Measurements from ENCODE around the gene ACADS.

ACADS gene

DNA sequence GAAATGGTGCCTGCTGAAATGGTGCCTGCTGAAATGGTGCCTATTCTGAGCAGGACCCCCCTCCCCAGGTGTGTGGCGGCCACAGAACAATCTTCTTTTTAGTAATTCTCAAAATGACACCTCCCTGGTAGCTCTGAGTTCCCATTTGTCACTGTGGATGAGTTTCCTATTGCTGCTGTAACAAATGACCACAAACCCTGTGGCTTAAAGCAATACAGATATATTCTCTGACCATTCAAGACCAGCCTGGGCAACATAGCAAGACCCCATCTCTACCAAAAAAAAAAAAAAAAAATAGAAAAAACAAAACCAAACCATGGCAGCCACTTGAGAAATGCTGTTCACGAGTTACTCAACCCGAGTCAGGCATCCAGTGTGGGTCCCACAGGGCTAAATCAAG, 7.9 kb downstream of the ACADS start:
- DNase-seq = no peak

DNA sequence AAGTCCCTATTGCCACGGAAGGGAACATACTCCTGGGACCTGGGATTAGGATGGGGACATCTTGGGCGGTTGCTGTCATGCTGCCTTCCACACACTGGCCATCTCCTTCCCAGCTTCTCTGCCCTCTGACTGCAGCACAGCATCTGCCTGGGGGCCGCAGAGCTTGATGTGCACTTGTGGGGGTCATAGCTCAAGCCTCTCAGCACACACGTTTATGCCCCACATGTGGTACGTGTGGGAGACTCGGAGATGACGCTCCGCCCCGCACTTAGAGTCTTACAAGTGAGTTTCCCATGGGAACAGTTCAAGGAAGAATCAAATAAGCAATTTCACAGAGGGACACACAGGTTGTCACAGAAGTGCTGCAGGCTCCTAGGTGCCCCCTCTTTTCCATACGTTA, 8.6 kb downstream of the ACADS start:
- DNase-seq = no peak

DNA sequence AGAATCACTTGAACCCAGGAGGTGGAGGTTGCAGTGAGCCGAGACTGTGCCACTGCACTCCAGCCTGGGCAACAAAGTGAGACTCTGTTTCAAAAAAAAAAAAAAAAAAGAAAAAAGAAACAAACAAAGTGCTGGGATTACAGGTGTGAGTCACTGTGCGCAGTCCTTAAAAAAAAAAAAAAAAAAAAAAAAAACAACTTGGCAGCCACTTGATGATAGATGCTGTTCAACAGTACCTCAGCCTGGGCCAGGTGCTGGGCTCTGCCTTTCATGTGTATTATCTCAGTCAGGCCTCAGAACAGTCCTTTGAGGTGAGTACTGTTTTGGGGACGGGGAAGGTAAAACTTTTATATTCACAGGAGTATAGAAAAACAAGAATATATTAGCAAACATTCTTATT, 9.6 kb downstream of the ACADS start:
- no peak for DNase-seq

DNA sequence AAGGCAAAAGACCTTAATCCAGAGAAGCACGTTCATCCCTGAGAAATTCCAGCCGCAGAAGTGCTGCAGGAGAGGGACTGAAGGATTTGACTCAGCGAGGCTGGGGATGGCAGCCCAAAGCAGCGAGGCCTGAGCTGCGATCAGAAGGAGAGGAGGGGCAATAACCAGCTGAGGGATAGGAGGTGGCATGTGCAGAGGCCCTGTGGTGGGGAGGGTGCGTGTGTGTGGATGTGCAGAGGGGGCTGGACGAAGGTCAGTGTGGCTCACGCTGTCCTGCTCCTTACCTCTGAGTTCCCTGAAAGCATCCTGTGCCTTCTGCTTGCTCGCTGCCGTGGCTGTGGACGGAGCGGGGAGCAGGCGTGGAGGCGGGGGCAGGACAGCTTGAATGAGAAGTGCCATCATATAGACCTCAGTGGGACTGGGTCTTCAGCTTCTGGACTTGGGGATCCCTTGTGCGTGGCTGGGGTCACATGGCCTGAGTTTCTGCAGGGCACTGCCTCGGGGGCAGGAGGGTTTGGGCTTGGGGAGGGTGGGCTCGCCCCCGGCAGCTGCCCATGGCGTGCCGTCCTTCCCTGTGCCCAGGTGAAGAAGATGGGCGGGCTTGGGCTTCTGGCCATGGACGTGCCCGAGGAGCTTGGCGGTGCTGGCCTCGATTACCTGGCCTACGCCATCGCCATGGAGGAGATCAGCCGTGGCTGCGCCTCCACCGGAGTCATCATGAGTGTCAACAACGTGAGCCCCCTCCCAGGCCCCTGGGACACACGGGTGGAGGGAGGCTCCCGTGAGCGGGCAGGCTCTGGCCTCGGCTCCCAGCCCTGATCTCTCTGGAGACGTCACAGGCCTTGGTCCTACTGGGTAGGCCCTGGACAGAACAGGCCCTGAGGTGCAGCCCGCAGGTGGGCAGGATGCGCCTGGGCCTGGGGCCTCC, 11.0 kb downstream of the ACADS start:
- DNase-seq = no peak

DNA sequence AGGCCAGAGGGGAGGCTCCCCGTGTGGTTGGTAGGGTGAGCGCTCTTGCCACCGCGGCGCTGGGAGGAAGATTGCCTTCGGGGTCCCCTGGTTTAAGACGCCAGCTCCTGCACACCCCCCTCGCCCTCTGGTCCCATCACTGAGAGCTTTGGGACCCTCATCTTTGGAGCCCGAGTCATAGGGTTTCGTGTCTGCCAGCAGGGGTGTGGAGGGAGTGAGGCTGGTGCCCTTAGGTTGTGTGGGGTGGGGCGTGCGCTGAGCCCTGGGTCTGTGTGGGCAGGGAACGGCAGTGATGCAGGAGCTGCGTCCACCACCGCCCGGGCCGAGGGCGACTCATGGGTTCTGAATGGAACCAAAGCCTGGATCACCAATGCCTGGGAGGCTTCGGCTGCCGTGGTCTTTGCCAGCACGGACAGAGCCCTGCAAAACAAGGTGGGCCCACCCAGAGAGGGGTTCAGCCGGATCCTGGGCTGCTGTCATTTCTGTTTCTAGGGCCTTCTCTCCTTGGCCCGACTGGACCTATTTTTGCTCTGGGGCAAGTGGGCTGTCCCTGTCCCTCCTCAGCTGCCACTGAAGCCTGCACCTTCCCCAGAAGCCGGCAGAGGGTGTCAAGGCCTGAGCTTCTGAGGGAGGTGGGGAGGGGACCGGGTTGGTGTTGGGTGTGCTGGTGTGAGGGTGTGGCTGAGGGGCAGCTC, 12.1 kb downstream of the ACADS start:
- no peak for DNase-seq

DNA sequence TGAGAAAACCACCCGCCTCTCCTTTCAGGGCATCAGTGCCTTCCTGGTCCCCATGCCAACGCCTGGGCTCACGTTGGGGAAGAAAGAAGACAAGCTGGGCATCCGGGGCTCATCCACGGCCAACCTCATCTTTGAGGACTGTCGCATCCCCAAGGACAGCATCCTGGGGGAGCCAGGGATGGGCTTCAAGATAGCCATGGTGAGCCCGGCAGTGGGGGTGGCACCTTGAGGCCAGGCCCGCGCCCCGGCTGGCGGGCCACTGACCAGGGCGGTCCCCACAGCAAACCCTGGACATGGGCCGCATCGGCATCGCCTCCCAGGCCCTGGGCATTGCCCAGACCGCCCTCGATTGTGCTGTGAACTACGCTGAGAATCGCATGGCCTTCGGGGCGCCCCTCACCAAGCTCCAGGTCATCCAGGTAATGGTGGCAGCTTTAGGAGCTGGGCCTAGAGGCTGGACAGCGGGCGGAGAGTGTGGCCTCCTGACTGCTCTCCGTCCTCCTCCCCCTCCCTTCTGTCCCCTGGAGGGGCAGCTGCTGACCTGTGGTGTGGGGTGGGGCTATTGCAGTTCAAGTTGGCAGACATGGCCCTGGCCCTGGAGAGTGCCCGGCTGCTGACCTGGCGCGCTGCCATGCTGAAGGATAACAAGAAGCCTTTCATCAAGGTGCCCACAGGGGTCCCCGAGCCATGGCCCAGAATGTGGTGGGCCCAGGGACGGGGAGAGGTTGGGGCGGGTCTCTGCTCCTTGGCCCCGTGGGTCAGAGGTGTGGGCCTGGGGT, 12.8 kb downstream of the ACADS start:
- no peak for DNase-seq

DNA sequence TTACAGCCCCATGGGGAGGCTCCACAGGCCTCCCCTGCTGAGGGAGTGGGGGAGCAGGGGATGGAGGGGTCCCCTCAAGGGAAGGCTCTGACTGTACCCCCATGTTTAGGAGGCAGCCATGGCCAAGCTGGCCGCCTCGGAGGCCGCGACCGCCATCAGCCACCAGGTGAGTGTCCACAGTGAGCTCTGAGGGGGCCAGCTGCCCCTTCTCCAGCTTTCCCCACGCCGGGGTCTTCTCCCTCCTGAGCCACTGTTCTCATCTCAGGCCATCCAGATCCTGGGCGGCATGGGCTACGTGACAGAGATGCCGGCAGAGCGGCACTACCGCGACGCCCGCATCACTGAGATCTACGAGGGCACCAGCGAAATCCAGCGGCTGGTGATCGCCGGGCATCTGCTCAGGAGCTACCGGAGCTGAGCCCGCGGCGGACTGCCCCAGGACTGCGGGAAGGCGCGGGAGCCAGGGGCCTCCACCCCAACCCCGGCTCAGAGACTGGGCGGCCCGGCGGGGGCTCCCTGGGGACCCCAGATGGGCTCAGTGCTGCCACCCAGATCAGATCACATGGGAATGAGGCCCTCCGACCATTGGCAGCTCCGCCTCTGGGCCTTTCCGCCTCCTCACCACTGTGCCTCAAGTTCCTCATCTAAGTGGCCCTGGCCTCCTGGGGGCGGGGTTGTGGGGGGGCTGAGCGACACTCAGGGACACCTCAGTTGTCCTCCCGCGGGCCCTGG, 13.6 kb downstream of the ACADS start:
- no peak for DNase-seq

DNA sequence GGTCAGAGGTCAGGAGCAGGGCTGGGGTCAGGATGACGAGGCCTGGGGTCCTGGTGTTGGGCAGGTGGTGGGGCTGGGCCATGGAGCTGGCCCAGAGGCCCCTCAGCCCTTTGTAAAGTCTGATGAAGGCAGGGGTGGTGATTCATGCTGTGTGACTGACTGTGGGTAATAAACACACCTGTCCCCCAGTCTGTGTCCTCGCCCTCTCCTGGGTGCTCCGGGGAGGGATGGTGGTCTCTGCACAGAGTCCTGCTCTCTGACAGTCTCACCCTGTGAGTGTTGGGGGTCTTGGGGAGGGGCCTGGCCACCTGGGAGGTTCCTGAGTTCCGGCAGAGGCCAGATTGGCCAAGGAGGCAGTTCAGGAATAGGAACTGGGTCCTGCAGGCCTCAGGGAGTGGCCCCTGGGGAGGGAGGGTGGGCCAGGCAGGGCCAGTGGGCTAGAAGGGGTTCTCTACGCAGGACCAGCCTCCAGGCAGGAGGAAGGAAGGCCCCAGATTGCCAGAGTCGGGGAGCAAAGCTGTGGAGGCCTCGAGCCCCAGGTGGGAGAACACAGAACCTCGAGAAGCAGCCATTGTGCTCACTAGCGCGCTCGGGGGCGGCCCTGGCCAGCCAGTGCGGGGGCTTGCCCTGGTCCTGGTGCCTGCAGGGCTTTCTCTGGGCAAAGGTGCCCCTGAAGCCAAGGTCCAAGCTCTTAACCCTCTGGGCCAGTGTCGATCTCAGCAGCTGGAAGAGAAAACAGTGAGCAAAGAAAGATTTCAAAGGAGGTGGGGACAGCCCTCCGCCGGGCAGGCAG, 14.4 kb downstream of the ACADS start:
- DNase-seq = no peak

DNA sequence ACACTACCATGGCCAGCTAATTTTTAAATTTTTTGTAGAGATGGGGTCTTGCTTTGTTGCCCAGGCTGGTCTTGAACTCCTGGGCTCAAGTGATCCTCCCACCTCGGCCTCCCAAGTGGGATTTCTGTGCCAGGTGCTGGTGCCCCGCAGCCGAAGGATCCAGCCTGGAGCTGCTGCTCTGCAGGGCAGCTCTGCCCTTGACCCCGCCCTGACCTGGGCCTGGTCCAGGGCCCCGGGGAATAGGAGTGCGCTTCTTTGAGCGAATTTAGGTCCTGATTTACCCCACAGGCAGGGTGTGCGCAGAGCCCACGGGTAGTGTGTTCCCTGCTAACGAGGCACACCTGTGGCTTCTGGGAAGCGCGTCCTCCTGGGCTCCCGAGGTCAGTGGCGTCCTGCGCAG, 15.2 kb downstream of the ACADS start:
- no peak for DNase-seq

DNA sequence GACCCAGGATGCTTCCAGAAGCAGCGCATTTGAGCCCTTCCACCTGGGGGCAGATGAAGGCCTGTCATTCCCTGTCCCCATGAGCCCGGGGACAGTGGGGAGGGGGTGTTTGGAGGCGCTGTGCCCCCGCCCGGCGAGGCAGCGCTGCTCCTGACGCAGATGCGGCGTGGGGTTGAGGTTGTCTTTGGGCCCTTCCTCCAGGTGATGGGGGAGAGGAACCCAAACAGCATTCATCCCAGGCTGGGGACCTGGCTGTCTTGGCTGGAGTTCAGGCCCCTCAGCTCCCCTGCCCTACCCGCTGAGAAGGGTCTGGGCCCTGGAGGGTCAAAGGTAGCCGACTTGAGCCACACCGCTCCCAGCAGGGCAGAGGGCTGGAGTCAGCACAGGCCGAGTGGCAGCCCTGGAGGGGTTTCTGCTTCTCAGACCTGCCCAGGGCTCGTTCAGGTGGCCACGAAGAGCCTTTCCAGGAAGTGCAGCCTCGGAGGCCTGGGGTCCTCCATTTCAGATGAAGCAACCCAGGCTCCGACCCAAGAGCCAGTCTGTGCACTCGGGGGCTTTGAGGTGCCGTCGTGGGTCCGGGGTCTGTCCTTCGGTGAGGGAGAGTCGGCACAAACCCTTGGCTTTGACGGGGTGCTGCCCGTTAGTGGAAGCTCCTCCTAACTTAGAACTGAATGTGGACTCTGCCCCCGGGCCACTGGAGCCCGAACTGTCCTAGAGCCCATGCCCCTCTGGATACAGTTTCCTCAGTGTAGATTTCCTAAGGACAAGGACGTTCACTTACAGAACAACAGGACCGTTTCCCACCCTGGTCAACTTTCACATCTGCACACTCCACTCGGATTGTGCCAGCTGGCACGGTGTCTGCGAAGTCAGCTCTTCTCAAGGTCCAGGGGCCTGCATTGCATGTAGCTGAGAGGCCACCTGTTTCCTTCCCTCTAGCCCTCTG, 16.1 kb downstream of the ACADS start:
- DNase-seq = no peak

DNA sequence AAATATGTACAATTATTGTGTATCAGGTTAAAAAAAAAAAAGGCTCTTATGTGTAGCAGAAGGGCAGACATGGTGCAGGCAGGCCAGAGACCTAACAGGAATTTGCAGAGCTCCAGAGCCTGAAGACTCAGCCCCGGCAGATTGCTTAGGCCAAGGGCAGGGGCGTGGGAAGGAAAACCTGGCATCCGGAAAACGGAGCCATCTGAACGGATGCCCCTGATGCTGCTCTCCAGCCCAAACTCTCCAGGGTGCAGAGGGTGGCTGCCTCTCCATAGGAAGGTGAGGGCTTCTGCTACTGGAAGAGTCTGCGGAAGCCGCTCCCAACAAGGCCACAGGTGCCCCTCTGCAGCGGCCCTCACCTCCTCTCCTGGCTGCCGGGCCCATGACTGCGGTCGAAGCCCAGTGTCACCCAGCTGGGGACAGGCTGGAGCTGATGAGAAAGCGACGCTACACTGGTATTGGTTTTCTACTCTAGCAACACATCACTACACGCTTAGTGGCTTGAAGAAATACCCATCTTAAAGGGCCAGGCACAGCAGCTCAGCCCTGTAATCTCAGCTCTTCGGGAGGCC, 19.4 kb downstream of the ACADS start:
- DNase-seq = no peak

DNA sequence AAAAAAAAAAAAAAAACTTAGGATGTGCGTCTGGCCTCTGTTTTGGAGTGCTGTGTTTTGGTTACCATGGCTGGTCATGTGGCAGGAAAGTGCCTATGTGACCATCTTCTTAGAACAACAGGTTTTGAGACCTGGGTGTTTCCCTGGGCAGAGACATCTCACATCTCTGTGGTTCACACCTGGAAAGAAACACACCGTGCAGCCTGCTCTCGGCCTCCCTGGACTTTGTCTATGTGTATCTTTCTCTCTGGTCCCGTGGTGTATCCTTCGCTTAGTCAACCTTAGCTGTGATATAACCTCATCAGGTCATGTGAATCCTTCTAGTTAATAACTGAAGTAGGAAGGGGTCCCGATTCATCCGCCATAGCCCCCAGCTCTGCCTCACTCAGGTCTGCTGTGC, 22.6 kb downstream of the ACADS start:
- DNase-seq = no peak

DNA sequence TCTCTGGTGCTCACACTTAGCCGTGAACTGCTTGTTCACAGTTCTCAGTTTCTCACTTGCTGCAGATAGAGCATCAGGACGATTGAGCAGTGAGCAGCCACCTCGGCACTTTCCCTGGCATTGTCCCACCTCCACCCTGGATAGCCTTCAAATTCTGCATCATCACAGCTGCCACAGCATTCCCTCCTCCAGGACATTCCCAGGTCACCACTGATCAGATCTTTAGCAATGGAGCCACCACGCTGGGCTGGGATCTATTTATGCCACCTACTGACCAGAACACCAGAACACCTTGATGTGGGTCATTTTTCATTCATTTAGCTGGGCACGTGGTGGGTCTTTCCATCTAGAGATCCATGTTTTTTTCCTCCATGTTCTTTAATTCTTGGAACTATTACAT, 23.6 kb downstream of the ACADS start:
- DNase-seq = no peak

DNA sequence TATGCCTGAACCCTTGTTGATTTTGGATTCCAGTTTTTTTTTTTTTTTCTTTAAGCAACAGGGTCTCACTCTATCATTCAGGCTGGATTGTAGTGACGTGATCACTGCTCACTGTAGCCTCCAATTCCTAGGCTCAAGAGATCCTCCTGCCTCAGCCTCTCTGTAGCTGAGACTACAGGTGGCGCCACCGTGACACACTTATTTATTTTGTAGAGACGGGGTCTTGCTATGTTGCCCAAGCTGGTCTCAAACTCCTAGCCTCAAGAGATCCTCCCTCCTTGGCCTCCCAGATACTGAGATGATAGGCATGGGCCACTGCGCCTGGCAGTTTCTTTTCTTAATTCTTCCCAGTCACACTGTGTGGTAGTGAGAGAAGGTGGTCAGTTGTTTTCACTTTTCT, 25.2 kb downstream of the ACADS start:
- DNase-seq = no peak

DNA sequence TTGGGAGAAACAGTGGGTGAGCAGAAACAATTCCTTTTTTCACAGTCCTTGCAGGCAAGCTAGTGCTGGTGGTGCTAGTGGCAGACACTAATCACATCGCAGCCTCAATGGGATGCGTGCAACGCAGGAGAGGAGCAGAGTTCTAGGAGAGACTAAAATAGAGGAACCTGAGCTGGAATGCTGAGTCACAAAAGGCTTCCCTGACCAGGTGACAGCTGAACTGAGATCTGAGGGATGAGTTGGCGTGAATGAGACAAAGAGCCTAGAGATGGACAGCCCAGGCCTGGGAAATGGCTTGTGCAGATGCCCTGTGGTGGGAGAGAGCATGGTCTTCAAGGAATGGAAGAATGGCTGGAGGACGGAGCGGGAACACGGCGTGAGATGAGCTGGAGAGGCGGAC, 25.8 kb downstream of the ACADS start:
- no peak for DNase-seq

DNA sequence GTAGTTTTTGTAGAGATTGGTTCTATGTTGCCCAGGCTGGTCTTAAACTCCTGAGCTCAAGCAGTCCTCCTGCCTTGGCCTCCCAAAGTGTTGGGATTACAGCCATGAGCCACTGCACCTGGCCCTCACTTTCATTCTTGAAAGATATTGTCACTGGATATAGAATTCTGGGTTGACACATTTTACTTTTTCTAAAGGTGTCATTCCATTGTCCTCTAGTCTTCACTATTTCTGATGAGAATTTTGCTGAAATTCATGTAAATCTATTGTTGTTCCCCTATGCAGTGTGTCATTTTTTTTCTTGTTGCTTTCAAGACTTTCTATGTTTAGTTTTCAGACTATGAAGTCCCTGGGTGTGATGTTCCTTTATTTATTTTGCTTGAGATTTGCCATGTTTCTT, 29.2 kb downstream of the ACADS start:
- DNase-seq = no peak

DNA sequence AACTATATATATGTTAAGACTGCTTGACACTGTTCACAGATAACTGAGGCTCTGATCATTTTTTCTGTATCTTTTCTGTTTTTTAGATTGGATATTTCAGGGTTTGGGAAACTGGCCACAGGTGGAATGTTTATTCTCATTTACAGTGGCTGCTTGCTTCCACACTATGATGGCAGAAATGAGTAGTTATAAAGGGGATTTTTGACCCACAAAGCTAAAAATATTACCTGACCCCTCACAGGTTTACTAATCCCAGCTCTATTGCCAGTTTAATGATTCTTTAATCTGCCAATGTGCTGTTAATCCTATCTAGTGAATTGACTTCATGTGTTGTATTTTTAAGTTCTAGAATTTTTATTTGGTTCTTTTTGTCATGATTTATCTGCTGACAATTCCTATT, 29.6 kb downstream of the ACADS start:
- DNase-seq = no peak

DNA sequence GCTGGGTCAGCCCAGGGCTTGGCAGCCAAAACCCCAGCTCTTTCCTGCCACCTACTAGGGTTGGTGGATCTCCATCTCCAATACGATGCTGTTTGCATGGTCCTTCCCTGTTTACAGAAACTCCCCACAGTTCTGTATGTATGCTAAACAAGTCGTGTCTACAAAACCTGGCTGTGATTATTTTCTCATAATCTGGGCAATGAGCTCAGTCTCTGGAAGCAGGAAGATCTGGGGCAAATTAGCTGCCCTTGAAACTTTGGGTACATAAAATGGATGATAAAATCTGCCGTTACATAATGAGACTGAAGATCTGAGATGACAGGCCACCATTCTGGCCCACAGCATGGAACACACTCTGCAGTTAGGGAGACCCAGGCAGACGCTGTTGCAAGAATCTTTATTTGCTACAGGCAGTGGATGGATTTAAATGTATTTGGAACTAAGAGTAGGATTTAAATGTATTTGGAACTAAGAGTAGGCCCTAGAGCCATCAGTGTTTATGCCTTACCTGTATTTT, 31.7 kb downstream of the ACADS start:
- no peak for DNase-seq

DNA sequence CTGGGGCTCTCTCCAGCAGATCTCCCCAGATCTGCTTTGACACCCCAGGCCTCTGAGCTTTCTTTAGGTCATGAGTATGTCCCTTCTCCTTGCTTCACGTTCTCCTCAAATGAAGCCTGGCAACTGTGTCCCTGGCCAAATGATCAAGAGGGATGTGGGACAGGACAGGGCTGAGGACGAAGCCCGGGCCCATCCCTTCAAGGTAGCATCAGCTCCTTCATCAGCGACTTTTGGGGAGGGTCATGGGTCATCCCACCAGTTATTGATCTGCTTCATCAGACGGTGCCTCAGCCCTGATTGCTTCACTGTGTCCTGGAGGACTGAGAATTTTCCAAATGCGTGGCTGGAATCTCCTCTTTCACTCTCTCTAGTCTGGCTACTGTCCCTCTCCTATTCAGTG, 32.3 kb downstream of the ACADS start:
- no peak for DNase-seq

Measured in stimulated activated CD4-positive, alpha-beta T cell treated with anti-CD3 and anti-CD28 coated beads, Interleukin-4, amount 100 ng/mL, for 4 hours (primary cell).